ENCODE measurements around the gene PALD1.

- TF ChIP-seq CTCF (conservative IDR thresholded peaks at IDR 0.05 in 1 of 2, IDR thresholded peaks at IDR 0.05 in 1 of 2; ENCODE audit: low read depth in 1 of 2, low read length in 2 of 2) (no peak), EZH2 (IDR thresholded peaks at IDR 0.05; ENCODE audit: low read length, missing control alignments) (no peak)
These were observed 78.7 kb downstream of the PALD1 start for GRCh38 chr10:70557086-70557845.

Measured in fibroblast of lung (primary cell).